Measurements from ENCODE around the gene WDFY1.
A peak's percentile ranks its signal among the peaks of the same experiment; 100 is the strongest.

Gene WDFY1

DNA sequence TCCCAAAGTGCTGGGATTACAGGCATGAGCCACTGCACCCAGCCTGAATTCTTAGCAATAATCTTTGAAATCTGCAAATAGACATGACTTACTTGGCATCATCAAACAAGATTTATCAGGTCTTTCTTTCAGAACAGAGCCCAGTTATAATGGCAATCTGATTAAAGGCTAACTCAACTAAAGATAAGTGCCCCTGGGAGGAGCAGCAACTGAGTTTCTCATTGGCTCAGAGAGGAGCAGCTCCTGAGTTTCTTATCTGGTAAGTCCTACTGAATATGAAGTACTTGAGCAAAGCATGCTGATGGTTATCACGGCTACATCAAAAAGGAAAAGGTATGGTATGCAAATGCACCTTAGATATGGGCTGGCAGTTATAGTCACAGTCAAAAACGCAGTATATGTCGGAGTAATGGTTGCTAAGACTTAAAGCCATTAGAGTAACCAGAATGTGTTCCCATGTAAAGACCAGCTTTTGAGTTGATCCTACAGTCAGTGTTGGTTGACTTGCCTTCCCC, 92.8 kb downstream of the WDFY1 start:
- DNase-seq: no peak

DNA sequence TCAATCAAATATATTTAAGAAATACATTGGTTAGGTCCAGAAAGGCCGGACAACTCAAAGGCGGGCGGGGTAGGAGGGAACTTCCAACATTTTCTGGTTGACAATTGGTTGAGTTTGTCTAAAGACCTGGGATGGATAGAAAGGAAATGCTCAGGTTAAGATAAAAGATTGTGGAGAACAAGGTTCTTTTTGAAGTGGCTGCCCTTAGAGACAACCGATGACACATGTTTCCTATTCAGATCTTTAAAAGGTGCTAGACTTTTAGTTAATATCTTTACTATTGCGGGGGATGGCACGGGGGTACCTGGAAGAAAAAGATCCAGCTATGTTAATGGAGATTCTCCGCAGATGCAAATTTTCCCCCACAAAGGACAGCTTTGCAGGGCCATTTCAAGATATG, 97.7 kb downstream of the WDFY1 start:
- no peak for DNase-seq

DNA sequence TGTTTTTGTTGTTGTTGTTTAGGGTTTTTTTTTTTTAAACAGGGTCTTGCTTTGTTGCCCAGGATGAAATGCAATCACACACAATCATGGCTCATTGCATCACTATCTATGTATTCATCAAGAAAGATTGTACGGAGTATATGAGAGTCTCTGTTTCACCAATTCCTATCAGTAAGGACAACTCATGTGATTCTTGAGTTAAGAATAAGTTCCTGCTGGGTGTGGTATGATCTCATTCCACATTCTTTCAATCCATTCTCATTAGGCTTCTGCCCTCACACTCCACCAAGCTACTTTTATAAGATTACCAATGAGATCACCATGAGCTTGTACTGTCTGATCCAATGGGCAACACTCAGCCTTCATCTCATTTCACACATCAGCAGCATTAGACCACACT, 98.6 kb downstream of the WDFY1 start:
- DNase-seq: no peak

DNA sequence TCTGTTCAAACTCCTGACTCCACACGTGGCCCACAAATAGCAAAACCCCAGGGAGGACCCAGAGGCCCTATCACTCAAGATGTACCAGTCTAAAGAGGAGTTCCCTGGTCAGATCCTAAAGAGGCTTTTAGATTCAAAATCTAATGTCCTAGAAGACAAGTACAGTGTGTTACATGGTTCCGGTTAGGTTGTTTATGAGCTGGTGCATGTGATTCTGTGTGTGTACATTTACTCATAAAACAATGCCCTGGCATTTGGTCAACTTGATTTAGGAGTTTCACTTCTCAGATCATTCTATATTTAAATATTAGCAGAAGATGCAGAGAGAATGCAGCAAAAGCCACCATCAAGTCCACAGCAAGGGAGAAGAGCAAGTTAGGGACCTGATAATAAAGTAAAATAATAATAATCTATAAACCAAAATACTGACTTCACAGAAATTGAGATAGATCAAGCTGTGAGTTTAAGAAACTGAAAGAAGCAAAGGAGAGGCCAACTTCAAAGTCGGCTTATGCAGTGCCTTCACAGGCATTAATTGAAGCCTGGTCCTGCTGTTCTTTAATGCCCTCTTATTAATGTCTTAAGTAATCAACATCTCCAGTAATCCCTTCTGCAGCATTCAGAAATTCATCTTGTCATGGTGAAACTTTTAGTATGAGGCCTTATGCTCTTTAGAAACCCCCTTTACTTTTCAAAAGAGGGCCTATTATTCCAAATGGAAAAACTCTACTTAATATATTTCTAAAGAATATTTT, 103.5 kb downstream of the WDFY1 start:
- no peak for DNase-seq

GRCh38 chr2:223837287-223838061, 107.7 kb downstream of the WDFY1 start, which contains the start of gene AP1S3:
TSS of gene AP1S3 (minus strand) at chr2:223837582. CDS start at chr2:223837450, 132 bp downstream.
- peak; percentile 85 for DNase-seq

GRCh38 chr2:223835701-223836532, 109.2 kb downstream of the WDFY1 start:
- no peak for DNase-seq

DNA sequence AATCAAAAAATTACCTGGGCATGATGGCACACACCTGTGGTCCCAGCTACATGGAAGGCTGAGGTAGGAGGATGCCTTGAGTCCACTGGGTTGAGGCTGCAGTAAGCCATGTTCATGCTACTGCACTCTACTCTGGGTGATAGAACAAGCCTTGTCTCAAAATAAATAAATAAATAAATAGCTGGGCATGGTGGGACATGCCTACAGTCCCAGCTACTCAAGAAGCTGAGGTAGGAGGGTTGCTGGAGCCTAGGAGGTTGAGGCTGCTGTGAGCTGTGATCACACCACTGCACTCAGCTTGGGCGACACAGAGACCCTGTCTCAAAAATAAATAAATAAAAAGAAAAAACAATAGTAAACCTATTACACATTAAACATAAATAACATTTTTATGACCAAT, 110.7 kb downstream of the WDFY1 start:
- no peak for DNase-seq

- DNase-seq: no peak
Observed at GRCh38 chr2:223832241-223832903, 112.8 kb downstream of the WDFY1 start.

DNA sequence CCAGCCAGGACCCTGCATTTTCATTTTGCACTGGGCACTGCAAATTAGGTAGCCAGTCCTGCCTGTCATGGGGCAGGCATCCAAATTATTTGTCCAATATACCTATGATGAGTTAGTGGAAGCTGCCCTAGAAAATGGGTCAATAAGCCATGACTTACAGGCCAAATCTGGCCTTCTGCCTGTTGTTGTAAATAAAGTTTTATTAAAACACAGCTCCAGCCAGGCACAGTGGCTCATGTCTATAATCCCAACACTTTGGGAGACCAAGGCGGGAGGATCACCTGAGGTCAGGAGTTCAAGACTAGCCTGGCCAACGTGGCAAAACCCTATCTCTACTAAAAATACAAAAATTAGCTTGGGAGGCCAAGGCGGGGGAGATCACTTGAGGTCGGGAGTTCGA, 116.0 kb downstream of the WDFY1 start:
- no peak for DNase-seq

- no peak for DNase-seq
Observed at GRCh38 chr2:223828314-223828713, 116.8 kb downstream of the WDFY1 start.

- no peak for DNase-seq
Observed at GRCh38 chr2:223826995-223827394, 118.1 kb downstream of the WDFY1 start.
